Activated CD8-positive, alpha-beta memory T cell treated with anti-CD3 and anti-CD28 coated beads, Interleukin-2, amount 50 U/mL, for 4 hours (primary cell): ENCODE data around the gene PHF23.

Experiments
- DNase-seq: peaks from one replicate; pipeline ENCODE4 v3.0.0-alpha.2; 2020

The PHF23 gene

DNA sequence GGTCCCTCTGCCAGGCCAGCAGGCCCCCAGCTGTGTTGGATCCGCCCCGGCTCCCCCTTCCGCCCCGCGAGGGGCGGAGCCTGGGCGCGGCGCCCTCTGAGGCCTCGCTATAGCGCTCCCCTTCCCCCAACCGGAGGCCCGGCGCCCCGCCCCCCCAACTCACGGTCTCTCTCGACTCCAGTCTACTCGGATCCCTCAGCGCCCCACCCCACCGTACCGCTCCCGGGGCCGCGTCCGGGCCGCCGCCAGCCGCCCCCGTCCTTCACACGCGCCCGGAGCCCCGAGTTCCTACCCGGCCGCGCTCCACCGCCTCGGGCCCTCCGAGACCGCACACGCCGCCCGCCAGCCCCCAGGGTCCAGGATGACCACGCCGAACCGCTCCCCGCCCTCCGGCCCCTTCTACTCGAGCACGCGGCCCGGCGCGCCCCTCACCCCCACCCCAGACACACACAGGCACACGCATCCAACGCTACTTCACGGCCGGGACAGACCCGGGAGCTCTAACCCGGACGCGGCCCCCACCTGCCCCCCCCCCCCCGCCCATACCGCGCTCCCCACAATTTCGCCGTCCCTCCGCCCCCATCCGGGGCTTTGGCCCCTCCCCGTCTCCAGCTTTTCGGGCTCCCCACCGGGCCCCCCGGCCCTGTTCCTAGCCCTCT, 1.4 kb downstream of the PHF23 start:
- DNase-seq: peak; percentile 87

DNA sequence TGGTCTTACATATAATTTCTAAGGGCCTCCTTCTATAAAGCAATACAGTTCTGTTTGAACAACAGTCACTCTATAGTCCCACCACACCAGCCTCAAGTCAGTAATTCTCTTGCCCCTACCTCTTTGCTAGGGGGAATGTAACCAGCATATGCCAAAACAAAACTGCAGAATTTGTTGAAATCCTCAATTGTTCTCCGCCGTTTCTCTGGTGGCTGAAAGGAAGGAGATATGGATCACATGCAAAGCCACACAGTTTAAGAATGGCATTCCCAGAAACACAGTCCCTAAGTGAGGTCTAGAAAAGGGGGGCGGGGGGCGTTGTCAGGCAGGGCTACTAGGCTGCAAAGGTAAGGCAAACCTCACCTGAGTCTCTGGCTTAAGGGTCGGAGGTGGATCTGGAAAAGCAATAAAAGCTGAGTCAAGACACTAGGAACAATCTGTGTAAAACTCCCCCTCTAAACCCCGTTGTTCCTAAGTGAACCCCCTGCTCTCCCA, 1.9 kb downstream of the PHF23 start:
- DNase-seq: no peak

DNA sequence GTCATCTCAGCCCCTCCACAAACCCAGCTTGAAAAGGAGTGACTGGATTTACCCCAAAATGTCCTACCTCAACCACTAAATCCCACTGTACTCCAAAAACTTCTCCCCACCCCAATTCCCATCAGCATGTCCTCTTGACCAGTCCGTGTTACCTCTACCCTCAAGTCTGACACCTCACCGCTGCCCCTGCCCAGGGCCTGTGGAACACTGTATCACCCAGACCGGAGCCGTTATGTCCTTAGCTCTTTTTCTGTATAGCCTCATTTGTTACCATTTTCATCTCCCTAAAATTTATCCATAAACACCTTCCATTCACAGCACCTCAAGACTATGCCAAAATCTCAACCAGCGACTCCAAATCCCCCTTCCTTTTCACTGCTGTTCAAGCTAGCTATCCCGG, 2.4 kb downstream of the PHF23 start:
- DNase-seq: no peak

DNA sequence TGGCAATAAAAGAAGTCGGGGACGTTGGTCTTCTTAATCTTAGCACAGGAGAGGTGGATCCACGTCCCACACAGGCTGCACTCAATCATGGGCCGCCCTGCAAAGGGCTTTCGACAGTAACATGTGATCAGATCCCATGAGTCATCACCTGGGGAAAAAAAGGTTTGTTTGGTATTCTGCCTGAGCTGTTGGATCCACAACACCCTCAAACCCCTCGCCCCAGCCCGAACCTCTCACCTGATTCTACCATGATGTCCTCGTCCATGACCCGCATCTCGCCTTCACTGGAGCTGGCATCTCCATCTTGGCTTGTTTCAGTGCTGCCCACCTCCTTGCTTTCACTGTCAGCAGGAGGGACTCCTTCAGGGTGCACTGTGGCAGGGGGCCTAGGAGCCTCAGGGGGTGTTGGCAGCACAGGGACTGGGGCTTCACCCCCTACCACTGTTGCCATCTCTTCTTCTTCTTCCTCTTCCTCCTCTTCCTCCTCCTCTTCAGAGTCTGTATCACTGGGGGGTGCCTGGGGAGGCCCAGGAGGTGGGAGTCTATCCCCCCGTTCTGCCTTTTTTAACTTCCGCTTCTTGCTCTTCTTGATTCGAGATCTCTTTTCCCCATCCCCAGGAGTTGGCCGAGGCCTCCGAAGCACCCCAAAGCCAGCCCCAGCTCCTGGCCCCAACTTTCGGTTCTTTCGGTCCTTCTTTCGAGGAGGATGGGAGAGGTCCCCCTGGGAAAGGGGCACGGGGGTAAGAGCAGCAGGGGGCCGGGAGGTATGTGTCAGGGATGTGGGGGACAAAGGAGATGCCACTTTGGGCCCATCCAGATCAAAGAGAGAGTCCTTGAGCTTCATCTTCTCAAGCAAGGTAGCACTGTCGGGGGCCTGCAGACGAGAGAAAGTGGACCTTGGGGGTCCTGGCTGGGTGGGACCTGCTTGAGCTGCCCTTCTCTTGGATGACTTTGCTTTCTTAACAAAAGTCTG, 3.3 kb downstream of the PHF23 start:
- DNase-seq: no peak

DNA sequence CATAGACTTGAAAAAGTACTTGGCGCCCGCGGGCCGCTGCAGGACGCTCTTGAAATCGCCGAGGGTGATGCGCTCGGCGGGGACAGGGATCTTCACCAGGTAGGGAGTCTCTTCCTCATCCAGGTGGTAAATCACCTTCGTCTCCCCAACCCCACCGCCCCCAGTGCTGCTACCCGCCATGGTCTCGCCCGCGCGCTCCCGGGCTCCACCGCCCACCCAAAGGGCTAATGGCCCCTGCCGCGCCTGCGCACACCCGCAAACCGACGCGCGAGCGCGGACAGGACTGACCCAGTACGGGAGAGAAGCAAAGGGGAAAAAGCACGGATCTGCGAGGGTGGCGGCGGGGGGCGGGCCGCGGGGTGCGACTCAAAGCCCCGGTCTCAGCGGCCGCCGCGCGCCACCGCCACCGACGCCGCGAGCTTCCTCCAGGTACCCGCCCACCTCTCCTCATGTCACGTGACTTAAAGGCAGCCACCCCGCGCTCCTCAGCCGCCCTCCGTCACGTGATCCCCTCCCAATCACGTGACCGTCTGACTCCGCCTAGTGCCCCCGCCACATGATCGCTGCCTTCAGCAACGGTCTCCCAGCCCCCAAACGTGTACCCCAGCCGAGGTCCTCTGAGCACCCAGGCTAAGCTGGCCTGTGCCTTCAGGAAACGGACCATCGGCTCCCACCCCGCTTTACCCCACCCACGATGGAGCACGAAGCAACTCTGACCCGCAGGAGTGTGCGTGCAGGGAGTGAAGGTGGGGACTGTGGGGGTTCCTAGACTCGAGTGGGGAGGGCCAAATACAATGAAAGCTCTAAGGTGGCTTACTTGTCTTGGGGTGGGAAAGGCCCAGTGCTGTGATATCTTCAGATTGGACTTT, 4.9 kb downstream of the PHF23 start, which contains the start of gene DVL2:
TSS of gene DVL2 (minus strand) at position 435 of the 869 bp plus-strand sequence. CDS start at position 180, 255 bp downstream.
- peak; percentile 95 for DNase-seq

DNA sequence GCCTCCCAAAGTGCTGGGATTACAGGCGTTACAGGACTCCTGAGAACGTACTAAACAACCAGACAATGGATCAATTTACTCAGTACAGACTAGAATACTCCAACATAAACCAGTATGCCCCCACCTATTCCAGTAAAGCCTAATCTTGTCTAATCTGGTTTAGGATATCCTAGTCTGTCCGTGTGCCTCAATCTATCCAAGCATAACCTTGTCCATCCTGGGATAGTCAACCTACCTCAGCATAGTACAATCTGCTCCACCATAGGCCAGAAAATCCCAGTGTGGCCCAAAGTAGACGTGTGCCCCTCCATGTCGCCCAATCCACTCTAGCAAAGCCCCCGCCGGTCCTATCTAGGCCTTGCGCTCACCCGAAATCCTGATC, 5.6 kb downstream of the PHF23 start:
- no peak for DNase-seq

DNA sequence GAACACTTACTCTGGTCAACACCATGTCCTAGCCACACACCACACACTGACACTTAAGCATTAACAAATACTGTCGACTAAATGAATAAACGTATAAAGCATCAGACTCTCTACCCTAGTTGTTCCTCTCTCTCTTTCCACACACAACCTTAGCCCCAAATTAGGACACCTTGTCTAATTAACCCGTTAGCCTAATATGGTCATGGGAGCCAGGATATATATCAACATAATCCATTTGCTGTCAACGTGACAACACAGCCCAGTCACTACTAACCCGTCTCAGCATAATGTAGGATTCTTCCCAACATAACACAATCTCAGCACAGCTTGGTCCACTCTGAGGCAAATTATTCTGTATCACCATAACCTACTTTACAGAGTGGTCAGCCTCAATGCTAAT, 7.1 kb downstream of the PHF23 start:
- no peak for DNase-seq

DNA sequence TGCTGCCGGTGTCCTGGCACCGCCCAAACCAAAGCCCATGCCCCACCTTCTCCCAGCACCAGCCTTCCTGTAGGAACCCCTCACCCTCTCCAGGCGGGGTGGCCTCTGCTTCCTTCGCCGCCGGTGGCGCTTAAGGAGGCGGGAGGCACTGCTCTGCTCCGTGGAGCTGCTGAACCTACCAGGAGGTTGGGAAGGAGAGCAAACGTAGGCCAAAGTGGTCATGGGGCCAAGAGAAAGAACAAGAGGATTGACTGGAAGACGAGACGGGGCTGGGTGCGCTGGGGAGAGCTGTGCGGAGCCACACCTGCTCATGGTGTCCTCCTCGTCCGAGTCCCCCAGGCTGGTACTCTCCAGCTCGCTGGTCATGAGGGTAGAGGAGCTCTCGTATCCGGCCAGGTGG, 9.8 kb downstream of the PHF23 start:
- DNase-seq: no peak

DNA sequence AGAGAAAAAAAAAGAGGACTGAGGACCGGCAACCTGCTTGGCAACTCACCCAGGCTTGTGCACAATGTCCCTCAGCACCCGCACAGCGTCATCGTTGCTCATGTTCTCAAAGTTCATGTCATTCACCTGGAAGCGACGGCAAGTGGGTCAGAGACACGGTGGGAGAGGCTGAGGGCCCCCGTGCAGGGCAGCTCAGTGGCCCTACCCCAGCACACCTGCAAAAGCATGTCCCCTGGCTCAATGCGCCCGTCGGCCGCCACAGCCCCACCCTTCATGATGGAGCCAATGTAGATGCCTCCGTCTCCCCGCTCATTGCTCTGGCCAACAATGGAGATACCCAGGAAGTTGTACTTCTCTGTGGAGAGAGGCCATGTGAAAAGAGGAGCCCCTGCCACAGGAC, 10.3 kb downstream of the PHF23 start:
- no peak for DNase-seq

DNA sequence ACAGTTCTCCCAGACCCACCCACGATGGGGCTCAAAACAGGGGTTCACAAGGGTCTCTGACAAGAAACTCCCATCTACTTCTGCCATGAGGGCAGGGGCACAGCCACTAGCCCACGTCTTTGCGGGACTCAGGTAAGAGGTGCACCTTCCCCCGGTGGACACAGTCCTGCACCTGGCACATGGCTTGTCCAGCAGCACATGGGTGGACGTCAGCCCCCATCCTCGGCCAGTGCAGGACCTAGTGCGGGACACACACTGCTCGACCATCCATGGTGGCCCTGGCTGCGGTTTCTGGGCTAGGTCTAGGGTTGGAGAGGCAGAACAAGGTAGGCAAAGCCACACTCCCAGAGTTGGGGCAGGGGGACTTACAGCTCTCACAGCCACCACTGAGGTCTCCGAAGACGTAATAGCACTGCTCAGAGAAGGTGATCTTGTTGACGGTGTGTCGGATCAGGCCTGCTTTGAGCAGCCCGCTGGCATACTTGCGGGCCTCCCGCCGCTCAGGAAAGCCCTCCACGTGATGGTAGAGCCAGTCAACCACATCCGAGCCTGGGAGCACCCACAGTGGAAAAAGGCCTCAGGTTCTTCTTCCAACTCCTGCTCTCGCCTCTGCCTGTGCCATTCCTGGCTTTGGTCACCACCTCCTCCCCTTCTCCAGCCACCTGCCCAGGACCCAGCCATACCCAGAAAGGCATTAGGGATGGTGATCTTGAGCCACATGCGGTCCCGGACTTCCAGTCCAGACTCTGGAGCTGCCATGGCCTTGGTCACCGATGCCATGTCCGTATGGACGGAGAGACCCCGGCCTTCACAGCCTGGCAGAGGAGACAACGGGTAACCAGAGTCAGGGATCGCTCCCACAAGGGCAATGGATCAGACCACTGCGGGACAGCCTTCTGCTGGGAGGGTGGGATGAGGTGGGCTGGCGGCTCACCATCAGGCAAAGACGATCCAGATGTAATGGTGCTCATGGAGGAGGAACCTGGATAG, 12.2 kb downstream of the PHF23 start:
- no peak for DNase-seq

DNA sequence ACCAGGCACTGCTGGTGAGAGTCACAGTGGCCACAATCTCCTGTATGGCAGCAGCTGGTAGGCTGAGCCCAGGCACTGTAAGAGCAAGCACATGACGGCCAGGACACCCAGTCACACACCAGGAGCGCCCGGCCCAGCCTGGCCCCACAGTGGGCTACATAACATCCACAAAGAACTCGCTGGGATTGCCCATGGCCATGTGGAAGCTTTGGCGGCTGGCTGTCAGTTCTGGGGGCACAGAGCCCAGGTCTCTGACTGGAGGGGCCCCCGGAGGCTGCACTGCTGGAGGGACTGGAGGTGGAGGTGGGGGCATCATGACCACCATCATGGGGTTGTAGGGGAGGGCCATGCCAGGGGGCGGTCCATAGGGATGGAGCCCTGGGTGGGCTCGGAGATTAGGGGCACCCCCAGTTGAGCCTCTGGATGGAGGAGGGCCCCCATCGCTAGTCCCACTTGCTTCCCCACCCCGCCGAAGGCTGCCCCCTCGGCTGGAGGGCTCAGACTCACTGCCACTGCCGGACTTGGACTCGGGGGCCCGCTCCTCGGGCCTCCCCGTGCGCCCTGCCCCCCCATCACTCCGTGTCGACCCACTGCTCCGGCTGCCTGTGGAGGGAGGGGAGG, 13.4 kb downstream of the PHF23 start:
- DNase-seq: no peak

DNA sequence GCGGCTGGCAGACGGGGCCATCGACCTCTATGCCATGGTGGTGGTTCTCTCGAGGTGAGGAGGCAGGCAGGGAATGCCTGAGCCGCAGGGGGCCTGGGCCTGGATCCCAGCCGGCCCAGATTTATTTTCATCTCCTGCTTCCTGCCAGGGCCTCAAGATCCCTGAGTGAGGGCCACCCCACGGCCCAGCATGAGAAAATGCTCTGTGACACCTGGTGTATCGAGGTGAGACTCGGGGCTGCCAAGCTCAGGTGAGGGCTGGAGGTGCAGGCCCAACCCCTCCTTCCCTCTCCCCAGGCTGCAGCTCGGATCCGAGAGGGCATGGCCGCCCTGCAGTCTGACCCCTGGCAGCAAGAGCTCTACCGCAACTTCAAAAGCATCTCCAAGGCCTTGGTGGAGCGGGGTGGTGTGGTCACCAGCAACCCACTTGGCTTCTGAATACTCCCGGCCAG, 14.6 kb downstream of the PHF23 start:
- DNase-seq: no peak

DNA sequence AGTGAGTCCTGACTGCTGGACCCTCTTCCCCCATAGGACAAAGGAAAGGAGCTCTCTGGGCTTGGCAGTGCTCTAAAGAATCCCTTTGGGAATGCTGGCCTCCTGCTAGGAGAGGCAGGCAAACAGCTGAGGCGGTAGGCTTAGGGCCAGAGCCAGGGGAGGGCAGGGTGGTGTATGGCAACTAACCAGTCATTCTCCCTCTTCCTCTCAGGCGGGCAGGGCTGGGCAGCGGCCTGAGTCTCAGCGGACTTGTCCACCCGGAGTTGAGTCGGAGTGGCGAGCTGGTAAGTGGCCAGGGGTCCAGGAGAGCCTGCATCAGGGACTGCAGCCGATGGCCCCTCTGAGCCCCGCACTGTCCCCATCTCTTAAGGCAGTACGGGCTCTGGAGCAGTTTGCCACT, 15.1 kb downstream of the PHF23 start:
- no peak for DNase-seq

DNA sequence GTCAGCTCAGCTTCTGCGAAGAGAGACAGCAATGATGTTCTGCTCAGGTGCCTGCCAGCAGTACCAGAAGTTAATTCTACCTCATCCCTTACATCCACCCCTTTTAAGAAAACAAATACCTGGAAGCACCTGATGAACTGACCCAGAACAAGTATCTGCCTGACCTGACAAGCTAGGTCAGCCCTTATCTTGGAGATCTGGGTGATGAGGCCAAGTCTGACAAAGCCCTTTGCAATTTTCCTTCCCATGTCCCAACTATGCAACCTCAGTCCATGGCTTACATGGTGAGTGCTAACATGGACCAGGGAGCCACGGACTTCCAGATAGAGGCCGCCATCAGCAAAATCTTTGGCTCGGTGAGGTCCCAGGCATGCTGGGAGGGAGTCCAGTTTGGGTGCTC, 15.9 kb downstream of the PHF23 start:
- DNase-seq: no peak

DNA sequence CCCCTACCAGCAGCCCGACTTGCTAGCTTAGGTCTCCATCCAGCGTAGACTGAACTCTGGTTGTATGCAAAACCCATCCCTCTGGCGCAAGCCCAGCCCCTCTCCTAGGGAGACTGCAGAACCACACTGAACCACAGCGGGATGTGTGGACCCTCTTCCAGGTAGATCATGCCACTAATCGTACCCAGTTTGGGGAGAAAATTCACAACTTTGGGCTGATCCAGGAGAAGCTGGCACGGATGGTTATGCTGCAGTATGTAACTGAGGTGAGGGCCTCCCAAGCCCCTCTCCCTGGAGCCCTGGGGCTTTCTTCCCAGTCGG, 16.3 kb downstream of the PHF23 start:
- DNase-seq: no peak

DNA sequence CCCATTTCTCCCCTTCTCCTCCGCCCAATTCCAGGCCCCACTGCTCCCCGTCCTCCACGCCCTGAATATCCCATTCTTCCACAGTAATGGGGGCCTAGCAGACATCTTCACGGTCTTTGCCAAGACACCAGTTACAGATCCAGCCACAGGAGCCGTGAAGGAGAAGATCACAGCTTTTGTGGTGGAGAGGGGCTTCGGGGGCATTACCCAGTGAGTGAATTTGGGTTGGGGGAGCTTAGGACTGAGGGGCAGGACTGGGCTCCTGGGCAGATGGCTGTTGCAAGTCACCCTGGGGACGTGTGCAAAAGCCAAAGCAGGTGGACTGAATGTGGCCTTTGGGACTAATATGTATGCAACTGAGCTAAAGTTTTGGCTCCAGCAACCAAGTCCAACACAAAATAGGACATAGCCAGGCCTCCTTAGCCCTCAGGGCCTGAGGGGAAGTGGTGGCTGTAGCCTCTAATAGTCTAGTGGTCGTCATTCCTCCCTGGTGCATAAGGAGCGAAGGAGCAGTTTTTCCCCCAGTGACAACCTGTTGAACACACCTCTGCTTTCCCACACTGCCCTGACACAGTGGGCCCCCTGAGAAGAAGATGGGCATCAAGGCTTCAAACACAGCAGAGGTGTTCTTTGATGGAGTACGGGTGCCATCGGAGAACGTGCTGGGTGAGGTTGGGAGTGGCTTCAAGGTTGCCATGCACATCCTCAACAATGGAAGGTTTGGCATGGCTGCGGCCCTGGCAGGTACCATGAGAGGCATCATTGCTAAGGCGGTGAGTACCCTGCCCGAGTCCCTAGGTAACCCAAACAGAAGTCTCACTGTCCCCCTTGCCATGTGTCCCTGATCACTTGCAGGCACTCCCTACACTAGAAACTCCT, 16.9 kb downstream of the PHF23 start:
- DNase-seq: no peak

DNA sequence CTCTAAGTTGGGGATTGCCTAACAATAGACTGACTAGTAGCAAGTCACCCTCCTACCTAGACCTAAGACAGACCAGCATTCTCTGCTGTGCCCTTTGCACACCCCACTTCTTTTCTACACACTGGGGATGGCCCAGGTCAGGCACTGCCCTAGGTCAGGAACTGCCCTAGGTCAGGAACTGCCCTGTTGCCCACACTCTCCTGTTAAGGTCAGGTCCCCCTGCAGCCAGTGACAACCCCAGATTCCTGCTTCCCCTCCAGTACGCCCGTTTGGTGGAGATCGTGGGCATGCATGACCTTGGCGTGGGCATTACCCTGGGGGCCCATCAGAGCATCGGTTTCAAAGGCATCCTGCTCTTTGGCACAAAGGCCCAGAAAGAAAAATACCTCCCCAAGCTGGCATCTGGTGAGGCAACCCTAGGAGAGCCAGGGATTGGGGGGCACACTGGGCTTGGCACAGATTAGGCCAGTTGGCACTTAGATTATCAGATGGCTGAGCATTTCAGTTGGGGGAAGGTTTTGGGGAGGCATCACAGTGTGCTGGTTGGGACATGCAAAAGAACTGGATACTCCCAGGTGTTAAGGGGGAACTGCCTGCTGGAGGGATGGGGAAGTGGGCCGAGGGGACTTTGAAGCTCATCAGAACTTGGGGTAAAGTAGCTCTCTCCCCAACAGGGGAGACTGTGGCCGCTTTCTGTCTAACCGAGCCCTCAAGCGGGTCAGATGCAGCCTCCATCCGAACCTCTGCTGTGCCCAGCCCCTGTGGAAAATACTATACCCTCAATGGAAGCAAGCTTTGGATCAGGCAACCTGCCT, 17.8 kb downstream of the PHF23 start:
- no peak for DNase-seq

DNA sequence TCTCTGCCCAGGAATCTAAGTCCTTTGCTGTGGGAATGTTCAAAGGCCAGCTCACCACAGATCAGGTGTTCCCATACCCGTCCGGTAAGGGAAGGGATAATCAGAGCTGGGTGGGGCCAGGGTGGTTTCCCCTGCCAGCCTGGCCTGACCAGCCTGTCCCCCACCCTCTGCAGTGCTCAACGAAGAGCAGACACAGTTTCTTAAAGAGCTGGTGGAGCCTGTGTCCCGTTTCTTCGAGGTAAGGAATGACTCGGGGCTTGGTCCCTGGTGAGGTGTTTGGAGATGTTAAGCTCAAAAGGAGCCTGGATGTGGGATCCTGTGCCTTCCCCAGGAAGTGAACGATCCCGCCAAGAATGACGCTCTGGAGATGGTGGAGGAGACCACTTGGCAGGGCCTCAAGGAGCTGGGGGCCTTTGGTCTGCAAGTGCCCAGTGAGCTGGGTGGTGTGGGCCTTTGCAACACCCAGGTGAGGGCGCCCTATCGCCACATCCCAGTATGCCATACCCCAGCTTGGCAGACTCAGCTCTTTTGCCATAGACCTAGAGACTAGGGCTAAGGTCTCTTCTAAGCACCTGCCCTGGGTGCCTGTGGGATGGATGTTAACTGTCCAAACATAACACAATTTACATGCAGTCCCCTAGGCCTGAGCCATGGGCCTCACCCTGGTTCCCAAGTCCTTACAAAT, 18.5 kb downstream of the PHF23 start:
- peak; percentile 63 for DNase-seq
